H9 (cell line): ENCODE results near the gene CDX2. TPM values are rescaled to one million over a fixed set of nuclear protein-coding genes. Genes with fewer than 3 reads are reported as not detected.

Experiments
- DNase-seq: peaks from one replicate; pipeline ENCODE4 v3.0.0-alpha.2; 2017
- H2AFZ ChIP-seq: one replicate; pipeline ENCODE4 v1.6.1; 2013; ENCODE audit warnings: mild to moderate bottlenecking, low read length, control low read depth, moderate library complexity
- H2AK5ac ChIP-seq: 2 replicates; pipeline ENCODE4 v1.6.1; 2013; ENCODE audit warnings: low read length, control low read depth, mixed read lengths; ENCODE audit not compliant: insufficient read length
- H2BK120ac ChIP-seq: one replicate; pipeline ENCODE4 v1.6.1; 2013; ENCODE audit warnings: low read depth, mild to moderate bottlenecking, low read length, control low read depth, inconsistent platforms; ENCODE audit not compliant: poor library complexity, severe bottlenecking
- H2BK12ac ChIP-seq: 2 replicates; pipeline ENCODE4 v1.6.1; 2013; ENCODE audit warnings: low read length, control low read depth, mixed read lengths, low read depth; ENCODE audit not compliant: insufficient read length
- H2BK15ac ChIP-seq: 2 replicates; pipeline ENCODE4 v1.6.1; 2013; ENCODE audit warnings: low read depth, low read length, control low read depth
- H2BK20ac ChIP-seq: one replicate; pipeline ENCODE4 v1.6.1; 2013; ENCODE audit warnings: low read depth, mild to moderate bottlenecking, low read length, control low read depth, inconsistent platforms; ENCODE audit not compliant: poor library complexity, severe bottlenecking
- H2BK5ac ChIP-seq: 2 replicates; pipeline ENCODE4 v1.6.1; 2013; ENCODE audit warnings: low read length, control low read depth, mixed read lengths; ENCODE audit not compliant: insufficient read length
- H3K14ac ChIP-seq: 2 replicates; pipeline ENCODE4 v1.6.1; 2013; ENCODE audit warnings: low read length, control low read depth; ENCODE audit not compliant: insufficient read depth
- H3K18ac ChIP-seq: 2 replicates; pipeline ENCODE4 v1.6.1; 2013; ENCODE audit warnings: low read depth, mild to moderate bottlenecking, mixed read lengths, low read length, control low read depth; ENCODE audit not compliant: insufficient read length
- H3K23ac ChIP-seq: 2 replicates; pipeline ENCODE4 v1.6.1; 2013; ENCODE audit warnings: low read length, control low read depth, mixed read lengths, low read depth; ENCODE audit not compliant: insufficient read length
- H3K23me2 ChIP-seq: 2 replicates; pipeline ENCODE4 v1.6.1; 2013; ENCODE audit warnings: low read depth, mild to moderate bottlenecking, mixed read lengths, low read length, control low read depth; ENCODE audit not compliant: insufficient read length, poor library complexity, severe bottlenecking
- H3K27ac ChIP-seq: 2 replicates; pipeline ENCODE4 v1.5.1; 2013; ENCODE audit warnings: low read length, control low read depth, mixed read lengths, low read depth; ENCODE audit not compliant: insufficient read length
- H3K27me3 ChIP-seq: 2 replicates; pipeline ENCODE4 v1.6.1; 2013; ENCODE audit warnings: low read length, control low read depth, inconsistent platforms; ENCODE audit not compliant: insufficient read depth
- H3K4ac ChIP-seq: 2 replicates; pipeline ENCODE4 v1.6.1; 2013; ENCODE audit warnings: low read depth, mild to moderate bottlenecking, control low read depth, inconsistent platforms, low read length, moderate library complexity
- H3K4me1 ChIP-seq: 2 replicates; pipeline ENCODE4 v1.6.1; 2013; ENCODE audit warnings: low read length, control low read depth, inconsistent platforms; ENCODE audit not compliant: insufficient read depth
- H3K4me2 ChIP-seq: 2 replicates; pipeline ENCODE4 v1.6.1; 2013; ENCODE audit warnings: low read length, control low read depth, mixed read lengths; ENCODE audit not compliant: insufficient read length, insufficient read depth
- H3K56ac ChIP-seq: 2 replicates; pipeline ENCODE4 v1.6.1; 2013; ENCODE audit warnings: low read depth, mild to moderate bottlenecking, mixed read lengths, low read length, control low read depth; ENCODE audit not compliant: insufficient read length
- H3K79me1 ChIP-seq: 2 replicates; pipeline ENCODE4 v1.6.1; 2013; ENCODE audit warnings: low read depth, mild to moderate bottlenecking, moderate library complexity, low read length, control low read depth, inconsistent platforms; ENCODE audit not compliant: insufficient read depth, poor library complexity, severe bottlenecking
- H3K79me2 ChIP-seq: 2 replicates; pipeline ENCODE4 v1.6.1; 2013; ENCODE audit warnings: low read length, control low read depth, inconsistent platforms; ENCODE audit not compliant: insufficient read depth
- H3K9ac ChIP-seq: 2 replicates; pipeline ENCODE4 v1.6.1; 2013; ENCODE audit warnings: low read length, control low read depth, mixed read lengths; ENCODE audit not compliant: insufficient read length; ENCODE audit errors: extremely low read depth
- H3K9me3 ChIP-seq: one replicate; pipeline ENCODE4 v1.6.1; 2013; ENCODE audit warnings: low read depth, low read length, inconsistent platforms; ENCODE audit not compliant: control insufficient read depth
- H3T11ph ChIP-seq: one replicate; pipeline ENCODE4 v1.6.1; 2013; ENCODE audit warnings: mild to moderate bottlenecking, low read length, control low read depth, inconsistent platforms
- H4K20me1 ChIP-seq: one replicate; pipeline ENCODE4 v1.6.1; 2013; ENCODE audit not compliant: control insufficient read depth, insufficient read length, insufficient read depth
- H4K5ac ChIP-seq: 2 replicates; pipeline ENCODE4 v1.6.1; 2013; ENCODE audit warnings: low read depth, mild to moderate bottlenecking, mixed read lengths, low read length, control low read depth; ENCODE audit not compliant: insufficient read length
- H4K8ac ChIP-seq: replicated peaks from 2 replicates; pipeline ENCODE4 v1.6.1; 2013; ENCODE audit warnings: low read length, control low read depth, mixed read lengths, low read depth; ENCODE audit not compliant: insufficient read length
- H4K91ac ChIP-seq: 2 replicates; pipeline ENCODE4 v1.6.1; 2013; ENCODE audit warnings: low read depth, mild to moderate bottlenecking, moderate library complexity, mixed read lengths, low read length, control low read depth; ENCODE audit not compliant: insufficient read length
- H3K27ac Mint-ChIP-seq, 3 experiments: 2 replicates in 2 of 3; 3 replicates in 1 of 3; pipeline ENCODE4 v1.8.0; 2020 to 2021; ENCODE audit warnings: mixed read lengths in 3 of 3, mild to moderate bottlenecking in 1 of 3, moderate library complexity in 1 of 3
- H3K27me3 Mint-ChIP-seq: 2 replicates; pipeline ENCODE4 v1.8.0; 2021; ENCODE audit warnings: low read depth, mild to moderate bottlenecking, moderate library complexity, mixed read lengths
- H3K36me3 Mint-ChIP-seq, 3 experiments: 2 replicates in 2 of 3; 3 replicates in 1 of 3; pipeline ENCODE4 v1.8.0; 2020 to 2021; ENCODE audit warnings: low read depth in 3 of 3, mixed read lengths in 3 of 3; ENCODE audit not compliant: insufficient read depth in 1 of 3
- H3K4me1 Mint-ChIP-seq, 2 experiments: 2 replicates each; pipeline ENCODE4 v1.8.0; 2020; ENCODE audit warnings: mixed read lengths in 2 of 2
- H3K4me3 Mint-ChIP-seq, 2 experiments: 2 replicates in 1 of 2; 3 replicates in 1 of 2; pipeline ENCODE4 v1.8.0; 2020 to 2021; ENCODE audit warnings: mild to moderate bottlenecking in 2 of 2, mixed read lengths in 2 of 2, moderate library complexity in 1 of 2
- H3K9me3 Mint-ChIP-seq, 2 experiments: 2 replicates in 1 of 2; 3 replicates in 1 of 2; pipeline ENCODE4 v1.8.0; 2020; ENCODE audit warnings: mild to moderate bottlenecking in 2 of 2, mixed read lengths in 2 of 2, moderate library complexity in 1 of 2
- CTCF ChIP-seq: fragments of 200-600 bp; sonication (generic); conservative IDR thresholded peaks from 3 replicates; pipeline ENCODE4 v1.8.0; 2021; ENCODE audit warnings: antibody characterized with exemption, mild to moderate bottlenecking
- WGBS: extraction: QIAGEN DNeasy Blood & Tissue Kit; methylation state at CpG from one replicate; pipeline ENCODE4 v1.1.7; 2013; ENCODE audit warnings: missing lambda C conversion rate, low lambda C conversion rate, mixed read lengths; ENCODE audit not compliant: insufficient read length; ENCODE audit errors: extremely low coverage; 5-methylcytosine and 5-hydroxymethylcytosine counted together
- total RNA-seq: library from RNA; stranded (reverse); gene quantifications from 2 replicates; pipeline ENCODE4 v1.2.1, GENCODE V29; 2021

Gene CDX2
- total RNA-seq, 1 experiment from 2014 or later, result not detected

GRCh38 chr13:27985600-27985999, 16.5 kb upstream of the CDX2 start:
- Mint-ChIP-seq H3K4me3 (no peak overlapping the region), H3K4me1 (peaks cover 3 to 5% of the 10 kb centered on the region in 2 experiments; a peak in 3 of 4 replicates), H3K27me3 (peaks cover 100% of the 10 kb centered on the region), H3K9me3 (peaks cover 0 to 5% of the 10 kb centered on the region in 2 experiments; a peak in 1 of 5 replicates), H3K36me3 (peaks cover 0 to 2% (median 0%) of the 10 kb centered on the region in 3 experiments; a peak in 1 of 7 replicates), H3K27ac (no peak overlapping the region)
- H2BK120ac ChIP-seq, result no peak overlapping the region
- H3K79me2 ChIP-seq, result no peaks in the 10 kb centered on the region
- no peak overlapping the region for H4K5ac ChIP-seq
- H2AK5ac ChIP-seq, result no peak overlapping the region
- H3K27ac ChIP-seq, result no peak overlapping the region
- H3K23ac ChIP-seq, result no peak overlapping the region
- no peak overlapping the region for H2BK5ac ChIP-seq
- H4K91ac ChIP-seq, result no peak overlapping the region
- H3K27me3 ChIP-seq, result peaks cover 34% of the 10 kb centered on the region
- no peak overlapping the region for H3K4ac ChIP-seq
- H2BK15ac ChIP-seq, result no peak overlapping the region
- H3K18ac ChIP-seq, result no peak overlapping the region
- H3K4me1 ChIP-seq, result no peaks in the 10 kb centered on the region
- no peak overlapping the region for H4K8ac ChIP-seq
- no peak overlapping the region for H2AFZ ChIP-seq
- H3K9me3 ChIP-seq, result no peaks in the 10 kb centered on the region
- DNase-seq, result no peak
- H3K4me2 ChIP-seq, result no peak overlapping the region
- H3K23me2 ChIP-seq, result no peaks in the 10 kb centered on the region
- H3T11ph ChIP-seq, result no peak overlapping the region
- no CpG with 5 or more reads among the region's 1 CpG for WGBS
- no peak overlapping the region for H3K14ac ChIP-seq
- no peak overlapping the region for H3K56ac ChIP-seq
- H2BK12ac ChIP-seq, result no peak overlapping the region
- no peak overlapping the region for H2BK20ac ChIP-seq
- H3K9ac ChIP-seq, result no peak overlapping the region
- TF ChIP-seq CTCF, result no peak
- H4K20me1 ChIP-seq, result peaks cover 2% of the 10 kb centered on the region
- H3K79me1 ChIP-seq, result no peaks in the 10 kb centered on the region
